Measurements from ENCODE around the gene SPPL2B.

SPPL2B gene

GRCh38 chr19:2362046-2362969, 33.8 kb downstream of the SPPL2B start:
- no peak for TF ChIP-seq CTCF (IDR thresholded peaks at IDR 0.05; ENCODE audit: low read depth, low read length, missing control alignments)
- no peak overlapping the region for H3K4me3 ChIP-seq (ENCODE audit: low read depth, low read length)
- no peak for DNase-seq (ENCODE audit: low read depth)

- no peak for TF ChIP-seq CTCF (IDR thresholded peaks at IDR 0.05; ENCODE audit: low read depth, low read length, missing control alignments)
- DNase-seq (ENCODE audit: low read depth): no peak
- H3K4me3 ChIP-seq (ENCODE audit: low read depth, low read length): no peak overlapping the region
Measured at GRCh38 chr19:2362970-2363300, 34.5 kb downstream of the SPPL2B start.

GRCh38 chr19:2363419-2363818, 34.9 kb downstream of the SPPL2B start:
- TF ChIP-seq CTCF (IDR thresholded peaks at IDR 0.05; ENCODE audit: low read depth, low read length, missing control alignments): no peak
- no peak overlapping the region for H3K4me3 ChIP-seq (ENCODE audit: low read depth, low read length)
- DNase-seq (ENCODE audit: low read depth): no peak

GRCh38 chr19:2365201-2365970, 36.9 kb downstream of the SPPL2B start:
- TF ChIP-seq CTCF (IDR thresholded peaks at IDR 0.05; ENCODE audit: low read depth, low read length, missing control alignments): no peak
- H3K4me3 ChIP-seq (ENCODE audit: low read depth, low read length): no peak overlapping the region
- DNase-seq (ENCODE audit: low read depth): no peak

GRCh38 chr19:2371656-2372055, 43.2 kb downstream of the SPPL2B start:
- no peak for DNase-seq (ENCODE audit: low read depth)
- no peak for TF ChIP-seq CTCF (IDR thresholded peaks at IDR 0.05; ENCODE audit: low read depth, low read length, missing control alignments)
- no peak overlapping the region for H3K4me3 ChIP-seq (ENCODE audit: low read depth, low read length)

- no peak for DNase-seq (ENCODE audit: low read depth)
- H3K4me3 ChIP-seq (ENCODE audit: low read depth, low read length): no peak overlapping the region
- TF ChIP-seq CTCF (IDR thresholded peaks at IDR 0.05; ENCODE audit: low read depth, low read length, missing control alignments): no peak
Measured at GRCh38 chr19:2372076-2372612, 43.7 kb downstream of the SPPL2B start.

Measured in GM12864 (cell line).